ENCODE results near the gene DDX20.
A peak's percentile ranks its signal among the peaks of the same experiment; 100 is the strongest.

DDX20 gene, protein sequence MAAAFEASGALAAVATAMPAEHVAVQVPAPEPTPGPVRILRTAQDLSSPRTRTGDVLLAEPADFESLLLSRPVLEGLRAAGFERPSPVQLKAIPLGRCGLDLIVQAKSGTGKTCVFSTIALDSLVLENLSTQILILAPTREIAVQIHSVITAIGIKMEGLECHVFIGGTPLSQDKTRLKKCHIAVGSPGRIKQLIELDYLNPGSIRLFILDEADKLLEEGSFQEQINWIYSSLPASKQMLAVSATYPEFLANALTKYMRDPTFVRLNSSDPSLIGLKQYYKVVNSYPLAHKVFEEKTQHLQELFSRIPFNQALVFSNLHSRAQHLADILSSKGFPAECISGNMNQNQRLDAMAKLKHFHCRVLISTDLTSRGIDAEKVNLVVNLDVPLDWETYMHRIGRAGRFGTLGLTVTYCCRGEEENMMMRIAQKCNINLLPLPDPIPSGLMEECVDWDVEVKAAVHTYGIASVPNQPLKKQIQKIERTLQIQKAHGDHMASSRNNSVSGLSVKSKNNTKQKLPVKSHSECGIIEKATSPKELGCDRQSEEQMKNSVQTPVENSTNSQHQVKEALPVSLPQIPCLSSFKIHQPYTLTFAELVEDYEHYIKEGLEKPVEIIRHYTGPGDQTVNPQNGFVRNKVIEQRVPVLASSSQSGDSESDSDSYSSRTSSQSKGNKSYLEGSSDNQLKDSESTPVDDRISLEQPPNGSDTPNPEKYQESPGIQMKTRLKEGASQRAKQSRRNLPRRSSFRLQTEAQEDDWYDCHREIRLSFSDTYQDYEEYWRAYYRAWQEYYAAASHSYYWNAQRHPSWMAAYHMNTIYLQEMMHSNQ

DNA sequence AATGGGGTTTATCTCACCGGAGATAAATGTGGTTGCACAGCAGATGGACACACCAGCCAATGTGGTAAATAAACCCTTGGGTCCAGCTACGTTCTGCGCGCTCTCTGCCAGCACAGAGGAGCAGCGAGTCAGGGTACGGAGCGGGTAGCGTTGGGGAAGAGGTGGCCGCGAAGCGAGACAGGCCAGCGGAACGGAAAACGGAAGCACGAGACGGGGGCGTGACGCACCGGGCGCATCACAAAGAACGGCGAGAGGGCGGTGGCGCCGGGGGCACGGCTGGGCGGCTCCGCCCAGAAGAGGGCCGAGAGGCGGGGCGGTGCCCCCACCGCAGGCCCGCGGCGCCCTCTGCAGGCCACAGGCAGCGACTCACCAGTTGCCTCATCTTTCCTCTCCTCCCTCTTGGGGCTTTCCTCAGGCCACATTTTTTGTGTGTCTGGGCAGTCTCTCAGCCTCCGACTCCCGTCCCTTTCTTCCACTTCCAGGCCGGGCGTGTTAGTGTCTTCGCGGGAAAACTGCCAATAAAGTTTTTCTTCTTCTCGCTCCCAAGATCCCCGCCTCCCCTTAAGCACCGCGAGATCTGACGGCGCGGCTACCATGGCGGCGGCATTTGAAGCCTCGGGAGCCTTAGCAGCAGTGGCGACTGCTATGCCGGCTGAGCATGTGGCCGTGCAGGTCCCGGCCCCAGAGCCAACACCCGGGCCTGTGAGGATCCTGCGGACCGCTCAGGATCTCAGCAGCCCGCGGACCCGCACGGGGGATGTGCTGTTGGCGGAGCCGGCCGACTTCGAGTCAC, at the start of gene DDX20:
TSS of gene DDX20 (plus strand) at position 571 of the 793 bp plus-strand sequence. CDS start at position 595, 24 bp downstream.
- WGBS (ENCODE audit: insufficient coverage, insufficient read length): no CpG with 5 or more reads among the region's 67 CpGs
- H3K4me1 ChIP-seq (ENCODE audit: control insufficient read depth, insufficient read depth, low read length): 0 out of 2 replicates have a peak, but pooled peaks cover 1% of the 10 kb centered on the region
- H3K27ac ChIP-seq (ENCODE audit: low read length): no peak within 1 kb of the TSS
- no peaks in the 10 kb centered on the region for H3K27me3 ChIP-seq (ENCODE audit: control insufficient read depth, insufficient read depth, low read length)
- peak within 1 kb of the TSS; percentile 96 for H3K4me3 ChIP-seq (ENCODE audit: low read length)
- no peaks in the 10 kb centered on the region; the same call in 1 of the 2 replicates for H3K36me3 ChIP-seq (ENCODE audit: control insufficient read depth, insufficient read depth, low read length)
- H3K9me3 ChIP-seq (ENCODE audit: control insufficient read depth, insufficient read depth, low read length): no peaks in the 10 kb centered on the region
- no peak for DNase-seq (ENCODE audit: low read depth, low spot score)

DNA sequence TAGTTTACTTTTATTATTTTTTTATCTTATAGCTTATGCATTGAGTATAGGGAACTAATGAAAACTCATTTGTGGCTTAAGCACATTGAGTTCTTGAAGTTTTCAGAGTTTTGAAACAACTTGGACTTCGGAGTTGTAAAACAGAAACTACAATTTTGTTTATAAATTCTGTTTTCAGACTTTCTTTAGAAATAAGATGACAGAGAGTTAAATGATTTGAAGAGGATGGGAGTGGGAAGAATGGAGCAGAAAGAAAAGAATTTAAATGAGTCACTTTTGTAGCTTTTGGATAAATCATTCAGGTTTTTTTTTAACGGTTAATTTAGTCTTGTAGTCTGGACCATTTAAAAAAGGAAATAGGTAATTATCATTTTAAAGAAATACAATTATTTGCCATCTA, 48.8 kb upstream of the DDX20 start:
- Histone ChIP-seq H3K4me3 (ENCODE audit: low read length) (no peak overlapping the region), H3K4me1 (ENCODE audit: control insufficient read depth, insufficient read depth, low read length) (no peaks in the 10 kb centered on the region), H3K27ac (ENCODE audit: low read length) (no peak overlapping the region), H3K9me3 (ENCODE audit: control insufficient read depth, insufficient read depth, low read length) (no peaks in the 10 kb centered on the region), H3K27me3 (ENCODE audit: control insufficient read depth, insufficient read depth, low read length) (no peaks in the 10 kb centered on the region), H3K36me3 (ENCODE audit: control insufficient read depth, insufficient read depth, low read length) (no peaks in the 10 kb centered on the region; the same call in 1 of the 2 replicates)
- no CpG with 5 or more reads among the region's 2 CpGs for WGBS (ENCODE audit: insufficient coverage, insufficient read length)
- DNase-seq (ENCODE audit: low read depth, low spot score): no peak

DNA sequence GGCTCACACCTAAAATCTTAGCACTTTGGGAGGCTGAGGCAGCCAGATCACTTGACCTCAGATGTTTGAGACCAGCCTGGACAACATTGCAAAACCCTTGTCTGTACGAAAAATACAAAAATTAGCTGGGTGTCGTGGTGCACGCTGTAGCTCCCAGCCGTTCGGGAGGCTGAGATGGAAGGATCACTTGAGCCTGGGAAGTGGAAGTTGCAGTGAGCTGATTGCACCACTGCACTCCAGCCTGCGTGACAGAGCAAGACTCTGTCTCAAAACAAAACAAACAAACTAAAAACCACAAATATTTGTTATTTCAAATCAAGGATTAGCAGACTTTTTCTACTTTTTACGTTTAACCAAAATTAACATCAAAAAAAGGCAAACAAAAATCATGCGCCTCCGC, 47.8 kb upstream of the DDX20 start:
- Histone ChIP-seq H3K36me3 (ENCODE audit: control insufficient read depth, insufficient read depth, low read length) (no peaks in the 10 kb centered on the region; the same call in 1 of the 2 replicates), H3K9me3 (ENCODE audit: control insufficient read depth, insufficient read depth, low read length) (no peaks in the 10 kb centered on the region), H3K27me3 (ENCODE audit: control insufficient read depth, insufficient read depth, low read length) (no peaks in the 10 kb centered on the region), H3K27ac (ENCODE audit: low read length) (no peak overlapping the region), H3K4me3 (ENCODE audit: low read length) (no peak overlapping the region), H3K4me1 (ENCODE audit: control insufficient read depth, insufficient read depth, low read length) (no peaks in the 10 kb centered on the region)
- DNase-seq (ENCODE audit: low read depth, low spot score): no peak
- WGBS (ENCODE audit: insufficient coverage, insufficient read length): 100% methylated on average over 1 of the region's 9 CpGs

DNA sequence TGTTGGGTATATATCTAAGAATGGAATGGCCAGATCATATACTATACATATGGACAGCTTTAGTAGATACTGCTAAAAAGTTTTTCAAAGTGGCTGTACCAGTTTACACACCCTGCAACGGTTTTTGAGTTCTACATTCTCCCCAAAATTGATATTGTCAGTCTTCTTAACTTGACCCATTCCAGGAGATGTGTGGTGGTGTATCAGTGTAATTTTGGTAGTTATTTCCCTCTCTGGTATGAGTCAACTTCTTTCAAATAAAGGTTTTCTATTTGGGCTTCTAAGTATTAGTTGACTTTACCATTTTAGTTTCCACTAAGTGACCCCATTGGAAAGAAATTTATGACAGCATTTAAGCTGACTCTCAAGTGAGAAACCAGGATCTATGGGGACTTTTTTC, 45.7 kb upstream of the DDX20 start:
- DNase-seq (ENCODE audit: low read depth, low spot score): no peak
- Histone ChIP-seq H3K27ac (ENCODE audit: low read length) (no peak overlapping the region), H3K9me3 (ENCODE audit: control insufficient read depth, insufficient read depth, low read length) (no peaks in the 10 kb centered on the region), H3K4me1 (ENCODE audit: control insufficient read depth, insufficient read depth, low read length) (no peaks in the 10 kb centered on the region), H3K36me3 (ENCODE audit: control insufficient read depth, insufficient read depth, low read length) (no peaks in the 10 kb centered on the region; the same call in 1 of the 2 replicates), H3K27me3 (ENCODE audit: control insufficient read depth, insufficient read depth, low read length) (no peaks in the 10 kb centered on the region), H3K4me3 (ENCODE audit: low read length) (no peak overlapping the region)
- no CpG with 5 or more reads among the region's 1 CpG for WGBS (ENCODE audit: insufficient coverage, insufficient read length)

DNA sequence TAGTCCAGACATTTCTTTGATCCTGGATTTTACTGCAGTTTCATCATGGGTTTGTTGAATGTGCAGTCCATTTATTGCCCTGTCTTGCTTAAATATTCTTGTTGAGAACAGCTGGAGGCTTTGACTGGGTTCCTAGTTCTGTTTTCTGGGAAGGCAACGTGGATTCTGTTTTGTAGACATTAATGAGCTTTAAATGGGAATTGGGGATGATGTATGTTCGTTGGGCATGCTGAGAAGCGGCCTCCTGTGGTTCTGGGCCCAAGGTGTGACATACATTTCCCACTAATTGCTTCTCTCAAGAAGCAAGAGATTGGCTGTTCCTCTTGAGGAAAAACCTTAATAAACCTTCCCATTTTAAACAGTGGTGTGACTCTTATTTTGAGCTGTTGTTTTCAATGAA, 39.4 kb upstream of the DDX20 start:
- WGBS (ENCODE audit: insufficient coverage, insufficient read length): no CpG with 5 or more reads among the region's 3 CpGs
- DNase-seq (ENCODE audit: low read depth, low spot score): no peak

DNA sequence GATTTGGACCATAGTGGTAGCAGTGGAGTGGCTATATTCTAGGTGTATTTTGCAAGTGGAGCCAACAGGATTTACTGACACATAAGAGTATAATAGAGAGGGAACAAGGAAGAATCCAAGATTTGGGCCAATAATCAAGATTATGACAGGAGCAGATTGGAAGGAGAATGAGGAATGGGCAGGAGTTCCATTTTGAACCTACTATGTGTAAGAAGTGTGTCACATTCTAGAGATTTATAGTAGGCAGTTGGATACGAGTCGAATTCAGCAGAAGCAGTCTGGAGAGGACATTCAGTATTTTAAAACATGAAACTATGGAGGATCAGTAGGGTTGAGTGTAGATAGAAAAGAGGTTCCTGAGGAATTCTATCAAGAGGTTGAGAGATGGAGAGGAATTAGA, 38.3 kb upstream of the DDX20 start:
- no CpG with 5 or more reads among the region's 2 CpGs for WGBS (ENCODE audit: insufficient coverage, insufficient read length)

More for the DNA sequence above, 39.4 kb upstream of the DDX20 start:
- no peaks in the 10 kb centered on the region for H3K27me3 ChIP-seq (ENCODE audit: control insufficient read depth, insufficient read depth, low read length)
- peaks cover 2% of the 10 kb centered on the region; the same call in 1 of the 2 replicates for H3K36me3 ChIP-seq (ENCODE audit: control insufficient read depth, insufficient read depth, low read length)
- H3K9me3 ChIP-seq (ENCODE audit: control insufficient read depth, insufficient read depth, low read length): no peaks in the 10 kb centered on the region
- no peak overlapping the region for H3K4me3 ChIP-seq (ENCODE audit: low read length)
- H3K27ac ChIP-seq (ENCODE audit: low read length): no peak overlapping the region
- peaks cover 10% of the 10 kb centered on the region for H3K4me1 ChIP-seq (ENCODE audit: control insufficient read depth, insufficient read depth, low read length)

DNA sequence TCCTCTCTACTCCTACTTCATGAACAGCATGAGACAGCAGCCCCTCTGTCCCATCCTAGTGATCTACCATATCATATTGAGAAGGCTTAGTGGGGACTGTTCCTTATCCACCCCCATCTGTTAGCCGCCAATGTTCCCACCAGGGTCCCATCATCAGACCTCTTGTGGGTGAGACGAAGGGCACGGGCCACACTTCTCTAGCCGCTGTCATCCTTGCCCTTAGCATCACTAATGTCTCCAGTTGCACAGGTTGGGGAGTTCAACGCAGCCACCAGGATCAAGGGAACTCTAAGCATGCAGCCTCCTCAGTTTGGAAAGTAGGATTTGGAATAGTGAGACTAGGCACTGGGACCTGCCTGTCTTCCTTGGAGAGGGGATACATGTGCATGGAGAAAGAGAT, 36.6 kb upstream of the DDX20 start:
- no peaks in the 10 kb centered on the region for H3K27me3 ChIP-seq (ENCODE audit: control insufficient read depth, insufficient read depth, low read length)
- no peak overlapping the region for H3K27ac ChIP-seq (ENCODE audit: low read length)
- peaks cover 2% of the 10 kb centered on the region; the same call in 1 of the 2 replicates for H3K36me3 ChIP-seq (ENCODE audit: control insufficient read depth, insufficient read depth, low read length)
- DNase-seq (ENCODE audit: low read depth, low spot score): no peak
- no CpG with 5 or more reads among the region's 5 CpGs for WGBS (ENCODE audit: insufficient coverage, insufficient read length)
- H3K4me3 ChIP-seq (ENCODE audit: low read length): no peak overlapping the region
- no peaks in the 10 kb centered on the region for H3K9me3 ChIP-seq (ENCODE audit: control insufficient read depth, insufficient read depth, low read length)
- peaks cover 15% of the 10 kb centered on the region for H3K4me1 ChIP-seq (ENCODE audit: control insufficient read depth, insufficient read depth, low read length)

More for the DNA sequence above, 38.3 kb upstream of the DDX20 start:
- Histone ChIP-seq H3K4me1 (ENCODE audit: control insufficient read depth, insufficient read depth, low read length) (peaks cover 14% of the 10 kb centered on the region), H3K27me3 (ENCODE audit: control insufficient read depth, insufficient read depth, low read length) (no peaks in the 10 kb centered on the region), H3K36me3 (ENCODE audit: control insufficient read depth, insufficient read depth, low read length) (peaks cover 2% of the 10 kb centered on the region; the same call in 1 of the 2 replicates), H3K9me3 (ENCODE audit: control insufficient read depth, insufficient read depth, low read length) (no peaks in the 10 kb centered on the region), H3K27ac (ENCODE audit: low read length) (no peak overlapping the region), H3K4me3 (ENCODE audit: low read length) (no peak overlapping the region)
- no peak for DNase-seq (ENCODE audit: low read depth, low spot score)

DNA sequence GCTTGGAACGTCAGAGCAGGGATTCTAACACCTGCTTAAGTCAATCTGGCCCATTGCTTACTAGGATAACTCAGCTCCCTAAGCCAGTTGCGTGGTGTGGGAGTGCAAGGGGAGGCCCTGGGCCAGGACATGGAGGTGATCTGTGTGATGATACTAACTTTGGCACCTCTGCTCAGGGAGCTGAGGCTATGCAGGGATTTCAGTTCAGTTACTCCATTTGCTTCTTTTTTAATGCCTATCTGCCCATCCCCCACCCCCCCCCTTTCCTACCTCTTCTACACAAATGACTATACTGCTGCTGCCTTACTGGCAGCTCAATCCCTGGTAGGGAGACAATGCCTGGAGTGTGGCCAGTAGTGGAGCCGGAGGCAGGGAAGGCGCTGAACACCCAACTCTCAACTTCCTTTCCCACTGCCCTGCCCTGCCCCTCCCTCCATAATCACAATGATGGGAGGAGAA, 36.0 kb upstream of the DDX20 start:
- Histone ChIP-seq H3K27me3 (ENCODE audit: control insufficient read depth, insufficient read depth, low read length) (no peaks in the 10 kb centered on the region), H3K4me3 (ENCODE audit: low read length) (no peak overlapping the region), H3K27ac (ENCODE audit: low read length) (no peak overlapping the region), H3K9me3 (ENCODE audit: control insufficient read depth, insufficient read depth, low read length) (no peaks in the 10 kb centered on the region), H3K4me1 (ENCODE audit: control insufficient read depth, insufficient read depth, low read length) (peaks cover 15% of the 10 kb centered on the region), H3K36me3 (ENCODE audit: control insufficient read depth, insufficient read depth, low read length) (peaks cover 2% of the 10 kb centered on the region; the same call in 1 of the 2 replicates)
- DNase-seq (ENCODE audit: low read depth, low spot score): no peak
- no CpG with 5 or more reads among the region's 4 CpGs for WGBS (ENCODE audit: insufficient coverage, insufficient read length)

DNA sequence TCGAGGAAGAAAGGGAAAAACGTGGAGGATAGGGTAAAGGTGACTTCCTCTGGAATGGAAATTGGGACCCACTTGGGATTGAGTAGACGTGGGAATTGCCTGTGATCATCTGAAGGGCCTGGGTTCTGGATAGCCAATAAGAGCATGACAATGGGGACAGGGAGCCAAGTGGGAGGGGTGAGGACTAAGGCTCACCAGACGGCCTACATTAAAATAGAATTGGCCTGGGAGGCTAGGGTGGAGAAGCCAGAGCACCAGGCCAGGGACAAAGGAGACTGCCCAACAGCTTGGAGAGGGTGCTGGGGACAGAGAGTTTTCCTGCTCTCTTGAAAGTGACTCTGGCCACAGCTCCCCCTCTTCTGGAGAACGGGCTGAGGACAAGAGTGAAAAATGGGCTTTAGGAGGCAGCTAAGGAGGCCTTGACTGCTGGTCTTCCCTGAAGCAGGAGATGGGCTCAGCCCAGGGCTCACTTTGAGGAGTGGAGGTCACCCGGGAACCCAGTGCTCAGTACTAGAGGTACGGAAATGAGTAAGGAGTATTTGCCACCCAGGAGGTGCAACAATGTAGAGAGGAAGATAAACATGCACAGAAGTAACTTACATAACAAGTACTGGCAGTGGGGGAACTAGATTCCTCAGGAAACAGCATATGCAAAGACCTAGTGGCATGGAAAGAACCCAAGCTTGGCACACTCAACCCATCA, 35.3 kb upstream of the DDX20 start:
- no CpG with 5 or more reads among the region's 7 CpGs for WGBS (ENCODE audit: insufficient coverage, insufficient read length)
- DNase-seq (ENCODE audit: low read depth, low spot score): no peak

More for the DNA sequence above, 35.3 kb upstream of the DDX20 start:
- Histone ChIP-seq H3K27ac (ENCODE audit: low read length) (no peak overlapping the region), H3K9me3 (ENCODE audit: control insufficient read depth, insufficient read depth, low read length) (no peaks in the 10 kb centered on the region), H3K27me3 (ENCODE audit: control insufficient read depth, insufficient read depth, low read length) (no peaks in the 10 kb centered on the region), H3K4me3 (ENCODE audit: low read length) (no peak overlapping the region), H3K36me3 (ENCODE audit: control insufficient read depth, insufficient read depth, low read length) (peaks cover 2% of the 10 kb centered on the region; the same call in 1 of the 2 replicates), H3K4me1 (ENCODE audit: control insufficient read depth, insufficient read depth, low read length) (peaks cover 19% of the 10 kb centered on the region)
